Left lung (tissue), 10 donors: Measurements from ENCODE around the gene UBE2I. TPM values are rescaled to one million over a fixed set of nuclear protein-coding genes. Genes with fewer than 3 reads are reported as not detected.

Experiments used
- ATAC-seq: fragments of 200-7000 bp; cut with Tn5 transposase; one replicate; pipeline ENCODE4 v1.9.1; 2020; ENCODE audit warnings: moderate library complexity
- DNase-seq, 4 donors: peaks; one replicate each; pipeline ENCODE4 v3.0.0-alpha.2; 2013 to 2020
- H3K27ac ChIP-seq, 2 donors: fragments of 200-600 bp; sonication (generic) in 1 of 2; one replicate each; pipeline versions ENCODE4 v1.5.0 to v1.8.0; 2020 to 2021
- H3K27me3 ChIP-seq, 2 donors: fragments of 200-600 bp; sonication (generic) in 1 of 2; one replicate each; pipeline versions ENCODE4 v1.5.0 to v1.8.0; 2020 to 2021
- H3K36me3 ChIP-seq, 2 donors: fragments of 200-600 bp; sonication (generic) in 1 of 2; one replicate each; pipeline versions ENCODE4 v1.5.0 to v1.8.0; 2020 to 2021
- H3K4me1 ChIP-seq, 2 donors: fragments of 200-600 bp; one replicate each; pipeline ENCODE4 v1.8.0; 2021
- H3K4me3 ChIP-seq, 2 donors: fragments of 200-600 bp; sonication (generic) in 1 of 2; one replicate each; pipeline versions ENCODE4 v1.5.0 to v1.8.0; 2020 to 2021; ENCODE audit warnings: mild to moderate bottlenecking in 1 of 2
- H3K9me3 ChIP-seq, 2 donors: fragments of 200-600 bp; sonication (generic) in 1 of 2; one replicate each; pipeline versions ENCODE4 v1.5.0 to v1.8.0; 2020 to 2021
- intact Hi-C, 2 donors: fragments of 100-400 bp; cut with DNase I; formaldehyde crosslinking; loops; one replicate each; pipeline versions ENCODE4 v1.11.2 to v1.14.2; 2022
- polyA plus RNA-seq, 6 donors: library from polyadenylated mRNA; unstranded; fragments of 120-200 nt; gene quantifications; one replicate each; pipeline ENCODE4 v1.2.1, GENCODE V29; 2013; ENCODE audit not compliant: insufficient read length in 6 of 6
- total RNA-seq, 2 donors: library from RNA; stranded (reverse); fragmentation: NEBNext Ultra II Directional; extraction: Animal tissue kit (Norgen Biotek cat#: 25700); gene quantifications; one replicate each; pipeline ENCODE4 v1.2.1, GENCODE V29; 2021
- TF ChIP-seq, protein P1 (sequence below), 2 donors: fragments of 200-600 bp; sonication (generic) in 1 of 2; IDR thresholded peaks; one replicate each; pipeline versions ENCODE4 v1.5.0 to v1.8.0; 2021; ENCODE audit warnings: antibody characterized with exemption in 2 of 2
- donor health status: DM: no; HTN: yes; CAD: no.
- donor health status: DM: no; HTN: no; CAD: no.

UBE2I gene
- total and polyA plus RNA-seq, 8 donors = 89.0 to 188 (median 142) TPM

GRCh38 chr16:1299012-1299867 lies 10.2 kb upstream of the UBE2I start:
- H3K4me3 ChIP-seq = no peak overlapping the region
- H3K27me3 ChIP-seq = peaks cover 0 to 71% of the 10 kb centered on the region in 2 donors
- ATAC-seq = peak; percentile 26
- H3K27ac ChIP-seq = no peak overlapping the region
- intact Hi-C loops = no loop called here
- no peaks in the 10 kb centered on the region for H3K9me3 ChIP-seq
- H3K4me1 ChIP-seq = peaks cover 0 to 14% of the 10 kb centered on the region in 2 donors
- TF ChIP-seq, protein P1, sequence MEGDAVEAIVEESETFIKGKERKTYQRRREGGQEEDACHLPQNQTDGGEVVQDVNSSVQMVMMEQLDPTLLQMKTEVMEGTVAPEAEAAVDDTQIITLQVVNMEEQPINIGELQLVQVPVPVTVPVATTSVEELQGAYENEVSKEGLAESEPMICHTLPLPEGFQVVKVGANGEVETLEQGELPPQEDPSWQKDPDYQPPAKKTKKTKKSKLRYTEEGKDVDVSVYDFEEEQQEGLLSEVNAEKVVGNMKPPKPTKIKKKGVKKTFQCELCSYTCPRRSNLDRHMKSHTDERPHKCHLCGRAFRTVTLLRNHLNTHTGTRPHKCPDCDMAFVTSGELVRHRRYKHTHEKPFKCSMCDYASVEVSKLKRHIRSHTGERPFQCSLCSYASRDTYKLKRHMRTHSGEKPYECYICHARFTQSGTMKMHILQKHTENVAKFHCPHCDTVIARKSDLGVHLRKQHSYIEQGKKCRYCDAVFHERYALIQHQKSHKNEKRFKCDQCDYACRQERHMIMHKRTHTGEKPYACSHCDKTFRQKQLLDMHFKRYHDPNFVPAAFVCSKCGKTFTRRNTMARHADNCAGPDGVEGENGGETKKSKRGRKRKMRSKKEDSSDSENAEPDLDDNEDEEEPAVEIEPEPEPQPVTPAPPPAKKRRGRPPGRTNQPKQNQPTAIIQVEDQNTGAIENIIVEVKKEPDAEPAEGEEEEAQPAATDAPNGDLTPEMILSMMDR (IDR thresholded peaks at IDR 0.05) = no peak
- DNase-seq = peak in 1 of 4 donors; percentile 76
- no peaks in the 10 kb centered on the region for H3K36me3 ChIP-seq

GRCh38 chr16:1299868-1300203 lies 9.6 kb upstream of the UBE2I start:
- no peak for ATAC-seq
- H3K9me3 ChIP-seq = no peaks in the 10 kb centered on the region
- H3K4me3 ChIP-seq = no peak overlapping the region
- intact Hi-C loops = no loop called here
- H3K36me3 ChIP-seq = no peaks in the 10 kb centered on the region
- TF ChIP-seq, protein P1 (IDR thresholded peaks at IDR 0.05) = no peak
- no peak overlapping the region for H3K27ac ChIP-seq
- H3K4me1 ChIP-seq = peaks cover 0 to 14% of the 10 kb centered on the region in 2 donors
- H3K27me3 ChIP-seq = peaks cover 0 to 65% of the 10 kb centered on the region in 2 donors
- no peak for DNase-seq

GRCh38 chr16:1300664-1301476 lies 8.6 kb upstream of the UBE2I start:
- no peaks in the 10 kb centered on the region for H3K9me3 ChIP-seq
- H3K27me3 ChIP-seq = peaks cover 0 to 55% of the 10 kb centered on the region in 2 donors
- ATAC-seq (peak; percentile 82), DNase-seq (peak in 3 of 4 donors; percentile 56 to 95 (median 67))
- no peaks in the 10 kb centered on the region for H3K36me3 ChIP-seq
- TF ChIP-seq, protein P1 (IDR thresholded peaks at IDR 0.05) = peak; percentile 69 to 90
- H3K4me3 ChIP-seq = no peak overlapping the region
- H3K4me1 ChIP-seq = peaks cover 0 to 14% of the 10 kb centered on the region in 2 donors
- intact Hi-C loops = no loop called here
- no peak overlapping the region for H3K27ac ChIP-seq

- DNase-seq (no peak), ATAC-seq (no peak)
- H3K9me3 ChIP-seq = no peaks in the 10 kb centered on the region
- peaks cover 0 to 50% of the 10 kb centered on the region in 2 donors for H3K27me3 ChIP-seq
- H3K4me1 ChIP-seq = peaks cover 0 to 14% of the 10 kb centered on the region in 2 donors
- no peak overlapping the region for H3K4me3 ChIP-seq
- TF ChIP-seq, protein P1 (IDR thresholded peaks at IDR 0.05) = no peak
- intact Hi-C loops = no loop called here
- no peak overlapping the region for H3K27ac ChIP-seq
- H3K36me3 ChIP-seq = no peaks in the 10 kb centered on the region
Observed at GRCh38 chr16:1301562-1301961, 7.9 kb upstream of the UBE2I start.

DNA sequence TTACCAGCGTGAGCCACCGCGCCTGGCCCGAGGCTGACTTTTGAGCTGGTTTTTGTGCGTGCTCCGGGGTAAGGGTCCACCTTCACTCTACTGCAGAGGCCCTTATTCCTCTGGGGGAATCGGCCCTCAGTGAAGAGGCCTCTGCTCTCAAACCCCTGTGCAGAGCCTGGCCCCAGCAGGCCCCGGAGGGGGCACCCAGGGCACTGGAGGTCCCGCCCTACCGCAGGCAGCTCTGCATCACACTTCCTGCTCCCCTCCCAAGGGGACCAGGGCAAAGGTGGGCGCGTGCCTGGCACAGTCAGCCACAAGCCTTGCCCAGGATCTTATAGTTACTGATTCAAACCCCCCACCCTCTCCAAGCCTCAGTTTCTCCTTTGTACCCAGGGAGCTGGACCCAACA lies 3.6 kb upstream of the UBE2I start:
- TF ChIP-seq, protein P1 (IDR thresholded peaks at IDR 0.05) = no peak
- DNase-seq = no peak
- Histone ChIP-seq H3K9me3 (no peaks in the 10 kb centered on the region), H3K27me3 (peaks cover 0 to 21% of the 10 kb centered on the region in 2 donors), H3K4me3 (no peak overlapping the region), H3K36me3 (no peaks in the 10 kb centered on the region), H3K27ac (no peak overlapping the region), H3K4me1 (peaks cover 5 to 18% of the 10 kb centered on the region in 2 donors)
- intact Hi-C loops = no loop called here
- ATAC-seq = no peak
